Measurements from ENCODE around the gene BBS2. TPM values are rescaled to one million over a fixed set of nuclear protein-coding genes. Genes with fewer than 3 reads are reported as not detected.

BBS2 gene
- total RNA-seq, 4 donors from 2014 or later = 55.1 to 98.6 (median 57.4) TPM

GRCh38 chr16:56479469-56479868 lies 40.4 kb downstream of the BBS2 start:
- no peaks in the 10 kb centered on the region for H3K4me1 ChIP-seq
- no peak overlapping the region for H3K4me3 ChIP-seq (replicated peaks in 1 of 3)
- no peak overlapping the region for H3K27ac ChIP-seq
- DNase-seq = no peak
- no peak for TF ChIP-seq CTCF (IDR thresholded peaks at IDR 0.05)
- TF ChIP-seq POLR2A (IDR thresholded peaks at IDR 0.05) = no peak
- 98 to 100% methylated on average over 2 of the region's 2 CpGs for WGBS, 2 donors
- H3K9me3 ChIP-seq = no peaks in the 10 kb centered on the region
- peaks cover 26 to 49% of the 10 kb centered on the region in 2 donors for H3K36me3 ChIP-seq
- intact Hi-C loops (cut with DNase I) = no loop called here
- H3K27me3 ChIP-seq = no peaks in the 10 kb centered on the region

GRCh38 chr16:56478281-56479049 lies 41.4 kb downstream of the BBS2 start:
- no peak for TF ChIP-seq CTCF (IDR thresholded peaks at IDR 0.05)
- DNase-seq = no peak
- Histone ChIP-seq H3K4me3 (replicated peaks in 1 of 3) (no peak overlapping the region), H3K27me3 (no peaks in the 10 kb centered on the region), H3K9me3 (no peaks in the 10 kb centered on the region), H3K36me3 (peaks cover 20 to 48% of the 10 kb centered on the region in 2 donors), H3K27ac (no peak overlapping the region), H3K4me1 (no peaks in the 10 kb centered on the region)
- 89 to 96% methylated on average over 2 of the region's 2 CpGs for WGBS, 2 donors
- intact Hi-C loops (cut with DNase I) = no loop called here

- no peak for DNase-seq
- Histone ChIP-seq H3K36me3 (peaks cover 15 to 57% of the 10 kb centered on the region in 2 donors), H3K27me3 (no peaks in the 10 kb centered on the region), H3K9me3 (no peaks in the 10 kb centered on the region), H3K4me1 (no peaks in the 10 kb centered on the region), H3K27ac (no peak overlapping the region), H3K4me3 (replicated peaks in 1 of 3) (no peak overlapping the region)
- 94 to 95% methylated on average over 2 of the region's 2 CpGs for WGBS, 2 donors
- intact Hi-C loops (cut with DNase I) = no loop called here
- TF ChIP-seq POLR2A (IDR thresholded peaks at IDR 0.05) = no peak
- no peak for TF ChIP-seq CTCF (IDR thresholded peaks at IDR 0.05)
Measured at GRCh38 chr16:56477096-56477878, 42.5 kb downstream of the BBS2 start.

GRCh38 chr16:56475201-56475600 lies 44.6 kb downstream of the BBS2 start:
- no peaks in the 10 kb centered on the region for H3K4me1 ChIP-seq
- H3K4me3 ChIP-seq (replicated peaks in 1 of 3) = no peak overlapping the region
- TF ChIP-seq CTCF (IDR thresholded peaks at IDR 0.05) (no peak), POLR2A (IDR thresholded peaks at IDR 0.05) (no peak)
- DNase-seq = no peak
- H3K9me3 ChIP-seq = no peaks in the 10 kb centered on the region
- 90 to 92% methylated on average over 2 of the region's 2 CpGs for WGBS, 2 donors
- no peaks in the 10 kb centered on the region for H3K27me3 ChIP-seq
- H3K27ac ChIP-seq = no peak overlapping the region
- H3K36me3 ChIP-seq = peaks cover 29 to 69% of the 10 kb centered on the region in 2 donors
- intact Hi-C loops (cut with DNase I) = no loop called here

GRCh38 chr16:56470666-56471065 lies 49.2 kb downstream of the BBS2 start:
- no peak overlapping the region for H3K4me3 ChIP-seq (replicated peaks in 1 of 3)
- WGBS, 2 donors = 90 to 98% methylated on average over 1 of the region's 1 CpG
- H3K36me3 ChIP-seq = peaks cover 60 to 76% of the 10 kb centered on the region in 2 donors
- no peaks in the 10 kb centered on the region for H3K4me1 ChIP-seq
- no peaks in the 10 kb centered on the region for H3K27me3 ChIP-seq
- H3K27ac ChIP-seq = no peak overlapping the region
- no peak for DNase-seq
- no peak for TF ChIP-seq CTCF (IDR thresholded peaks at IDR 0.05)
- TF ChIP-seq POLR2A (IDR thresholded peaks at IDR 0.05) = no peak
- intact Hi-C loops (cut with DNase I) = no loop called here
- H3K9me3 ChIP-seq = no peaks in the 10 kb centered on the region
